K562 (cell line): ENCODE data around the gene FATE1. TPM values are rescaled to one million over a fixed set of nuclear protein-coding genes. Genes with fewer than 3 reads are reported as not detected.

Experiments
- ATAC-seq: fragments of 200-7000 bp; cut with Tn5 transposase; 3 replicates; pipeline ENCODE4 v1.9.1; 2020; ENCODE audit warnings: moderate library complexity
- BruUV-seq: library from RNA; stranded (reverse); fragments of 400-500 nt; replicated peaks from 2 replicates; lab custom pipeline; 2021; lab: Mats Ljungman, UMichigan
- CTCF ChIA-PET: fragments of 300-600 bp; formaldehyde crosslinking; extraction: SDS; loops from one replicate; lab custom pipeline; 2021; ENCODE audit warnings: low intra/inter-chr PET ratio; lab: Yijun Ruan, JAX
- POLR2A ChIA-PET: fragments of 300-600, 350-650 bp; sonication (Branson Sonifier 250); formaldehyde crosslinking; extraction: SDS; loops from one replicate; lab custom pipeline; 2021; ENCODE audit warnings: antibody characterized with exemption, inconsistent platforms; lab: Yijun Ruan, JAX
- DNase-seq, 4 experiments: peaks; one replicate each; pipeline versions ENCODE4 v3.0.0 to v3.0.0-alpha.2; 2011 to 2018; ENCODE audit warnings: low spot score in 3 of 4, mixed read lengths in 3 of 4; ENCODE audit errors: extremely low read depth in 1 of 4
- FAIRE-seq: peaks from 2 replicates; lab custom pipeline; 2011; peaks lifted over from hg19 to GRCh38; lab: Jason Lieb, UNC
- H2AFZ ChIP-seq: 2 replicates; pipeline ENCODE4 v1.6.0; 2011; ENCODE audit warnings: low read depth, low read length, control low read depth, inconsistent platforms
- H3K27ac ChIP-seq: fragments of 200-600 bp; 3 replicates; pipeline ENCODE4 v1.8.0; 2011; ENCODE audit warnings: low read depth, mild to moderate bottlenecking, control low read depth, inconsistent platforms, low read length, moderate library complexity, mixed read lengths; ENCODE audit errors: extremely low read depth
- H3K27me3 ChIP-seq, 2 experiments: fragments of 300-600 bp in 1 of 2; 2 replicates in 1 of 2; 3 replicates in 1 of 2; pipeline versions ENCODE4 v1.6.0 to v1.8.0; 2011; ENCODE audit warnings: inconsistent platforms in 2 of 2, low read length in 2 of 2, mild to moderate bottlenecking in 1 of 2, mixed read lengths in 1 of 2, moderate library complexity in 1 of 2; ENCODE audit not compliant: control insufficient read depth in 2 of 2, insufficient read depth in 2 of 2
- H3K36me3 ChIP-seq: fragments of 300-600 bp; 3 replicates; pipeline ENCODE4 v1.8.0; 2011; ENCODE audit warnings: mild to moderate bottlenecking, low read length, inconsistent platforms; ENCODE audit not compliant: control insufficient read depth, insufficient read depth
- H3K4me1 ChIP-seq, 2 experiments: fragments of 200-600 bp in 1 of 2; replicated peaks in 1 of 2; 2 replicates in 1 of 2; 3 replicates in 1 of 2; pipeline versions ENCODE4 v1.5.1 to v1.8.0; 2011; ENCODE audit warnings: inconsistent platforms in 2 of 2, low read length in 2 of 2, mild to moderate bottlenecking in 1 of 2, mixed read lengths in 1 of 2, moderate library complexity in 1 of 2; ENCODE audit not compliant: control insufficient read depth in 2 of 2, insufficient read depth in 2 of 2
- H3K4me2 ChIP-seq: 2 replicates; pipeline ENCODE4 v1.6.1; 2011; ENCODE audit warnings: low read length, control low read depth, inconsistent platforms, mixed read lengths; ENCODE audit not compliant: insufficient read depth
- H3K4me3 ChIP-seq: fragments of 200-600 bp; sonication (generic), shearing (Covaris generic); 2 replicates; pipeline ENCODE4 v1.5.1; 2016; ENCODE audit warnings: control low read depth, inconsistent platforms
- H3K79me2 ChIP-seq: fragments of 200-600 bp; 3 replicates; pipeline ENCODE4 v1.8.0; 2011; ENCODE audit warnings: low read length, inconsistent platforms; ENCODE audit not compliant: control insufficient read depth, insufficient read depth
- H3K9ac ChIP-seq, 2 experiments: 2 replicates each; pipeline versions ENCODE4 v1.6.0 to v1.6.1; 2011; ENCODE audit warnings: low read depth in 2 of 2, low read length in 2 of 2, control low read depth in 1 of 2, inconsistent platforms in 1 of 2, mild to moderate bottlenecking in 1 of 2, mixed read lengths in 1 of 2; ENCODE audit not compliant: insufficient read depth in 1 of 2
- H3K9me1 ChIP-seq: one replicate; pipeline ENCODE4 v1.6.0; 2011; ENCODE audit warnings: inconsistent platforms, mild to moderate bottlenecking, low read length, moderate library complexity; ENCODE audit not compliant: control insufficient read depth, insufficient read depth
- H3K9me3 ChIP-seq: replicated peaks from 2 replicates; pipeline ENCODE4 v1.5.1; 2011; ENCODE audit warnings: low read depth, low read length, inconsistent platforms; ENCODE audit not compliant: control insufficient read depth, insufficient read depth
- H4K20me1 ChIP-seq: replicated peaks from 2 replicates; pipeline ENCODE4 v1.6.1; 2011; ENCODE audit warnings: low read length, inconsistent platforms, mixed read lengths; ENCODE audit not compliant: control insufficient read depth, insufficient read depth
- ATF6 ChIP-seq: sonication (generic); formaldehyde crosslinking; IDR thresholded peaks from 2 replicates; pipeline ENCODE4 v1.4.0; 2020; ENCODE audit warnings: mild to moderate bottlenecking, missing genetic modification reagents
- MAFK ChIP-seq: IDR thresholded peaks from 2 replicates; pipeline ENCODE4 v1.6.1; 2011; ENCODE audit warnings: low read length, improper control_type of control experiment
- NFRKB ChIP-seq: fragments of 450-650 bp; IDR thresholded peaks from 2 replicates; pipeline ENCODE4 v1.6.1; 2016; ENCODE audit warnings: low read depth
- STAT5B ChIP-seq: fragments of 250-450 bp; sonication (Bioruptor Pico); IDR thresholded peaks from 2 replicates; pipeline ENCODE4 v1.8.0; 2021; ENCODE audit warnings: mild to moderate bottlenecking, inconsistent platforms
- YBX1 ChIP-seq: fragments of 450-650 bp; IDR thresholded peaks from 2 replicates; pipeline ENCODE4 v1.7.1; 2016; ENCODE audit warnings: mild to moderate bottlenecking
- ZNF24 ChIP-seq: fragments of 450-650 bp; IDR thresholded peaks from 2 replicates; pipeline ENCODE4 v1.6.1; 2016
- WGBS: fragments of 100-300 bp; shearing (Covaris generic); methylation state at CpG from one replicate; pipeline ENCODE4 v1.1.6; 2016; ENCODE audit warnings: low coverage, mixed read lengths; ENCODE audit not compliant: insufficient coverage; ENCODE audit errors: missing lambda C conversion rate; 5-methylcytosine and 5-hydroxymethylcytosine counted together
- in situ Hi-C: fragments of 300-500 bp; cut with MboI; formaldehyde crosslinking; loops from 4 replicates; pipeline ENCODE4 v1.15.0; 2018; ENCODE audit warnings: inconsistent platforms, mixed read lengths
- intact Hi-C: fragments of 100-400 bp; cut with micrococcal nuclease; formaldehyde crosslinking; loops from 2 replicates; pipeline ENCODE4 v1.14.2; 2022
- polyA plus RNA-seq, 8 experiments: library from polyadenylated mRNA; depleted of rRNA in 4 of 8; stranded (reverse) in 5 of 8; unstranded in 3 of 8; fragments of >200 nt; fragmentation: Nextera tagmentation in 2 of 8; fragmentation: Illumina TruSeq in 1 of 8; extraction: Ambion mirVana in 2 of 8; extraction: Trizol in 1 of 8; gene quantifications; 2 replicates each; pipeline versions ENCODE4 v1.2.1 to v1.2.3, GENCODE V29; 2011 to 2014; ENCODE audit warnings: inconsistent platforms in 1 of 8, missing spikeins in 1 of 8
- total RNA-seq, 7 experiments: library from RNA; depleted of rRNA in 6 of 7; stranded (reverse); fragments of >200 nt in 6 of 7; fragmentation: Illumina TruSeq in 2 of 7; extraction: Trizol in 2 of 7; gene quantifications; 2 replicates each; pipeline versions ENCODE4 v1.2.1 to v1.2.3, GENCODE V29; 2011 to 2021; ENCODE audit warnings: low replicate concordance in 1 of 7
- TF ChIP-seq, protein P1 (sequence below), 2 experiments: fragments of 150-350 bp in 1 of 2; IDR thresholded peaks; 2 replicates each; pipeline ENCODE4 v1.6.1; 2012 to 2016; ENCODE audit warnings: low read depth in 2 of 2, low read length in 2 of 2, mild to moderate bottlenecking in 1 of 2, moderate library complexity in 1 of 2
- TF ChIP-seq, protein P2 (sequence below): fragments of 450-650 bp; IDR thresholded peaks from 2 replicates; pipeline ENCODE4 v1.6.1; 2017; ENCODE audit warnings: antibody characterized with exemption
- TF ChIP-seq, protein P3 (sequence below): sonication (generic); formaldehyde crosslinking; IDR thresholded peaks from 2 replicates; pipeline ENCODE4 v1.8.1; 2023; ENCODE audit warnings: missing genetic modification reagents, mild to moderate bottlenecking, borderline replicate concordance

Gene FATE1
- total and polyA plus RNA-seq, 9 of the 15 experiments (the other 6 are each of a cell fraction or from before 2014, with no cell fraction given), result not detected

- Histone ChIP-seq H3K9ac (no peak overlapping the region), H3K9me1 (no peaks in the 10 kb centered on the region), H3K27ac (no peak overlapping the region), H3K79me2 (no peaks in the 10 kb centered on the region)
- CTCF ChIA-PET, result interaction anchor here (0.7 kb wide), 1 partner anchor 218 kb away, joined by 3 read pairs; no protein-coding TSS in a partner anchor
- no TSS peak for BruUV-seq
- TF ChIP-seq, protein P1, sequence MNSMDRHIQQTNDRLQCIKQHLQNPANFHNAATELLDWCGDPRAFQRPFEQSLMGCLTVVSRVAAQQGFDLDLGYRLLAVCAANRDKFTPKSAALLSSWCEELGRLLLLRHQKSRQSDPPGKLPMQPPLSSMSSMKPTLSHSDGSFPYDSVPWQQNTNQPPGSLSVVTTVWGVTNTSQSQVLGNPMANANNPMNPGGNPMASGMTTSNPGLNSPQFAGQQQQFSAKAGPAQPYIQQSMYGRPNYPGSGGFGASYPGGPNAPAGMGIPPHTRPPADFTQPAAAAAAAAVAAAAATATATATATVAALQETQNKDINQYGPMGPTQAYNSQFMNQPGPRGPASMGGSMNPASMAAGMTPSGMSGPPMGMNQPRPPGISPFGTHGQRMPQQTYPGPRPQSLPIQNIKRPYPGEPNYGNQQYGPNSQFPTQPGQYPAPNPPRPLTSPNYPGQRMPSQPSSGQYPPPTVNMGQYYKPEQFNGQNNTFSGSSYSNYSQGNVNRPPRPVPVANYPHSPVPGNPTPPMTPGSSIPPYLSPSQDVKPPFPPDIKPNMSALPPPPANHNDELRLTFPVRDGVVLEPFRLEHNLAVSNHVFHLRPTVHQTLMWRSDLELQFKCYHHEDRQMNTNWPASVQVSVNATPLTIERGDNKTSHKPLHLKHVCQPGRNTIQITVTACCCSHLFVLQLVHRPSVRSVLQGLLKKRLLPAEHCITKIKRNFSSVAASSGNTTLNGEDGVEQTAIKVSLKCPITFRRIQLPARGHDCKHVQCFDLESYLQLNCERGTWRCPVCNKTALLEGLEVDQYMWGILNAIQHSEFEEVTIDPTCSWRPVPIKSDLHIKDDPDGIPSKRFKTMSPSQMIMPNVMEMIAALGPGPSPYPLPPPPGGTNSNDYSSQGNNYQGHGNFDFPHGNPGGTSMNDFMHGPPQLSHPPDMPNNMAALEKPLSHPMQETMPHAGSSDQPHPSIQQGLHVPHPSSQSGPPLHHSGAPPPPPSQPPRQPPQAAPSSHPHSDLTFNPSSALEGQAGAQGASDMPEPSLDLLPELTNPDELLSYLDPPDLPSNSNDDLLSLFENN (IDR thresholded peaks at IDR 0.05; ENCODE audit: low read depth in 2 of 2, low read length in 2 of 2), result no peak
- no peak for TF ChIP-seq STAT5B (CRISPR knock-in tag)
- TF ChIP-seq, protein P2, sequence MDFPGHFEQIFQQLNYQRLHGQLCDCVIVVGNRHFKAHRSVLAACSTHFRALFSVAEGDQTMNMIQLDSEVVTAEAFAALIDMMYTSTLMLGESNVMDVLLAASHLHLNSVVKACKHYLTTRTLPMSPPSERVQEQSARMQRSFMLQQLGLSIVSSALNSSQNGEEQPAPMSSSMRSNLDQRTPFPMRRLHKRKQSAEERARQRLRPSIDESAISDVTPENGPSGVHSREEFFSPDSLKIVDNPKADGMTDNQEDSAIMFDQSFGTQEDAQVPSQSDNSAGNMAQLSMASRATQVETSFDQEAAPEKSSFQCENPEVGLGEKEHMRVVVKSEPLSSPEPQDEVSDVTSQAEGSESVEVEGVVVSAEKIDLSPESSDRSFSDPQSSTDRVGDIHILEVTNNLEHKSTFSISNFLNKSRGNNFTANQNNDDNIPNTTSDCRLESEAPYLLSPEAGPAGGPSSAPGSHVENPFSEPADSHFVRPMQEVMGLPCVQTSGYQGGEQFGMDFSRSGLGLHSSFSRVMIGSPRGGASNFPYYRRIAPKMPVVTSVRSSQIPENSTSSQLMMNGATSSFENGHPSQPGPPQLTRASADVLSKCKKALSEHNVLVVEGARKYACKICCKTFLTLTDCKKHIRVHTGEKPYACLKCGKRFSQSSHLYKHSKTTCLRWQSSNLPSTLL, result no peak
- TF ChIP-seq ZNF24, result no peak
- TF ChIP-seq, protein P3, sequence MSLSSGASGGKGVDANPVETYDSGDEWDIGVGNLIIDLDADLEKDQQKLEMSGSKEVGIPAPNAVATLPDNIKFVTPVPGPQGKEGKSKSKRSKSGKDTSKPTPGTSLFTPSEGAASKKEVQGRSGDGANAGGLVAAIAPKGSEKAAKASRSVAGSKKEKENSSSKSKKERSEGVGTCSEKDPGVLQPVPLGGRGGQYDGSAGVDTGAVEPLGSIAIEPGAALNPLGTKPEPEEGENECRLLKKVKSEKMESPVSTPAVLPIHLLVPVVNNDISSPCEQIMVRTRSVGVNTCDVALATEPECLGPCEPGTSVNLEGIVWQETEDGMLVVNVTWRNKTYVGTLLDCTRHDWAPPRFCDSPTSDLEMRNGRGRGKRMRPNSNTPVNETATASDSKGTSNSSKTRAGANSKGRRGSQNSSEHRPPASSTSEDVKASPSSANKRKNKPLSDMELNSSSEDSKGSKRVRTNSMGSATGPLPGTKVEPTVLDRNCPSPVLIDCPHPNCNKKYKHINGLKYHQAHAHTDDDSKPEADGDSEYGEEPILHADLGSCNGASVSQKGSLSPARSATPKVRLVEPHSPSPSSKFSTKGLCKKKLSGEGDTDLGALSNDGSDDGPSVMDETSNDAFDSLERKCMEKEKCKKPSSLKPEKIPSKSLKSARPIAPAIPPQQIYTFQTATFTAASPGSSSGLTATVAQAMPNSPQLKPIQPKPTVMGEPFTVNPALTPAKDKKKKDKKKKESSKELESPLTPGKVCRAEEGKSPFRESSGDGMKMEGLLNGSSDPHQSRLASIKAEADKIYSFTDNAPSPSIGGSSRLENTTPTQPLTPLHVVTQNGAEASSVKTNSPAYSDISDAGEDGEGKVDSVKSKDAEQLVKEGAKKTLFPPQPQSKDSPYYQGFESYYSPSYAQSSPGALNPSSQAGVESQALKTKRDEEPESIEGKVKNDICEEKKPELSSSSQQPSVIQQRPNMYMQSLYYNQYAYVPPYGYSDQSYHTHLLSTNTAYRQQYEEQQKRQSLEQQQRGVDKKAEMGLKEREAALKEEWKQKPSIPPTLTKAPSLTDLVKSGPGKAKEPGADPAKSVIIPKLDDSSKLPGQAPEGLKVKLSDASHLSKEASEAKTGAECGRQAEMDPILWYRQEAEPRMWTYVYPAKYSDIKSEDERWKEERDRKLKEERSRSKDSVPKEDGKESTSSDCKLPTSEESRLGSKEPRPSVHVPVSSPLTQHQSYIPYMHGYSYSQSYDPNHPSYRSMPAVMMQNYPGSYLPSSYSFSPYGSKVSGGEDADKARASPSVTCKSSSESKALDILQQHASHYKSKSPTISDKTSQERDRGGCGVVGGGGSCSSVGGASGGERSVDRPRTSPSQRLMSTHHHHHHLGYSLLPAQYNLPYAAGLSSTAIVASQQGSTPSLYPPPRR (CRISPR knock-in tag), result no peak
- no peak for TF ChIP-seq YBX1
- TF ChIP-seq ATF6 (CRISPR knock-in tag), result no peak
- no peak for TF ChIP-seq NFRKB
- no peak for TF ChIP-seq MAFK
- TF ChIP-seq, all 486 proteins: peak for 0
- POLR2A ChIA-PET, result interaction anchor here (0.6 kb wide), 2 partner anchors 677 to 1783 kb away, joined by 3 read pairs; no protein-coding TSS in a partner anchor
- in situ Hi-C loops, result no loop called here
- FAIRE-seq (no peak), ATAC-seq (no peak), DNase-seq (no peak)
- WGBS, result 6% methylated on average over 5 of the region's 7 CpGs
- Histone ChIP-seq H3K4me2 (no peak overlapping the region), H3K27me3 (peaks cover 0 to 5% of the 10 kb centered on the region in 2 experiments; a peak in 1 of 5 replicates), H3K4me1 (peaks cover 0 to 7% of the 10 kb centered on the region in 2 experiments; a peak in 2 of 5 replicates), H3K9me3 (no peaks in the 10 kb centered on the region), H3K4me3 (no peak overlapping the region), H2AFZ (no peak overlapping the region), H3K36me3 (no peaks in the 10 kb centered on the region), H4K20me1 (no peaks in the 10 kb centered on the region)
- intact Hi-C loops, result loop anchor here (2.0 kb wide), 1 partner anchor 216 kb away; no protein-coding TSS in a partner anchor
Observed at GRCh38 chrX:151723156-151723760, 7.4 kb downstream of the FATE1 start.
